Head of caudate nucleus (tissue), 42 donors: Measurements from ENCODE around the gene KCNK3.
A peak's percentile ranks its signal among the peaks of the same experiment; 100 is the strongest.

ENCODE experiments used
- DNase-seq, 42 donors: peaks; one replicate each; pipeline versions ENCODE4 v3.0.0 to v3.0.0-alpha.2; 2020 to 2021; ENCODE audit warnings: mixed read lengths in 7 of 42
- intact Hi-C: fragments of 100-400 bp; cut with DNase I; formaldehyde crosslinking; loops from one replicate; pipeline ENCODE4 v1.15.0; 2022

Gene KCNK3

GRCh38 chr2:26764906-26765305 is 72.4 kb downstream of the KCNK3 start:
- no peak for DNase-seq
- intact Hi-C loops, result no loop called here

- intact Hi-C loops, result no loop called here
- DNase-seq, result no peak
Measured at GRCh38 chr2:26765475-26766200, 73.1 kb downstream of the KCNK3 start.

GRCh38 chr2:26767129-26767528 is 74.6 kb downstream of the KCNK3 start:
- DNase-seq, result no peak
- intact Hi-C loops, result no loop called here

- intact Hi-C loops, result no loop called here
- no peak for DNase-seq
Measured at GRCh38 chr2:26767894-26768487, 75.5 kb downstream of the KCNK3 start.

GRCh38 chr2:26768759-26769088 is 76.2 kb downstream of the KCNK3 start:
- DNase-seq, result no peak
- intact Hi-C loops, result no loop called here

GRCh38 chr2:26769089-26769761 is 76.7 kb downstream of the KCNK3 start:
- DNase-seq, result peak; percentile 21 to 83 (median 62)
- intact Hi-C loops, result no loop called here

DNA sequence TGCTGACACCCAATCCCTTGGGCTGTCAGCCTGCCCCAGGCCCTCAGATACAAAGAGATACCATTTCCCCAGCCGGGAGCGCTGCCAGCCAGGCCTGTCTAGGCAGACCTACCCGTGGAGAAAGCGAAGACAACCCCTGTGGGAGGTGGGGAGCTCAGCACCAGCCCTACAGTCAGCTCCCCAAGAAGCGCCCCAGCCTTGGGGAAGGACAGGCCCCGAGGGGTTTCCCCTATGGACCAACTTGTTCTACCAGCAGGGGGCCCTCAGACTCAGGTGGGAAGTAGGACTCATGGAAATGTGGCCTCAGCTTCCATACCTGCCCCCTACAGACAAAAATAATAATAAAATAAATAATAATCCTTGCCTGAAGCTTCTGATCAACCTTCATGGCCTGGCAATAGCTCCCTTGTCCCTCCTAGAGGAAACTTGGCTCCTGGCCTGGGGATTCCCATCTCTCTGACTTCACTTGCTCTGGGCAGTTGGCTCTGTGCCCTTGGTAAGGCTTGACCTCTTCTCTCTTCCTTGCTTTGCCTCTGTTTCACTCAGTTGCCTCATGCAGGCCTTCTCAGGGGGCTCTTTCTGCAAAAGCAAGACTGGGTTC is 78.6 kb downstream of the KCNK3 start:
- intact Hi-C loops, result no loop called here
- peak in 41 of 42 donors; percentile 17 to 90 (median 71) for DNase-seq

GRCh38 chr2:26772064-26773001 is 79.8 kb downstream of the KCNK3 start:
- DNase-seq, result peak; percentile 49 to 91 (median 78)
- intact Hi-C loops, result no loop called here

- DNase-seq, result no peak
- intact Hi-C loops, result no loop called here
Measured at GRCh38 chr2:26776195-26776800, 83.8 kb downstream of the KCNK3 start.

DNA sequence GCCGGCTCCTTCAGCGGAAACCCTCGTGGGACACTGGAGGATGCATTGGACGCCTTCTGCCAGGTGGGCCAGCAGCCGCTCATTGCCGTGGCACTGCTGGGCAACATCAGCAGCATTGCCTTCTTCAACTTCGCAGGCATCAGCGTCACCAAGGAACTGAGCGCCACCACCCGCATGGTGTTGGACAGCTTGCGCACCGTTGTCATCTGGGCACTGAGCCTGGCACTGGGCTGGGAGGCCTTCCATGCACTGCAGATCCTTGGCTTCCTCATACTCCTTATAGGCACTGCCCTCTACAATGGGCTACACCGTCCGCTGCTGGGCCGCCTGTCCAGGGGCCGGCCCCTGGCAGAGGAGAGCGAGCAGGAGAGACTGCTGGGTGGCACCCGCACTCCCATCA is 85.6 kb downstream of the KCNK3 start:
- no peak for DNase-seq
- intact Hi-C loops, result no loop called here

DNA sequence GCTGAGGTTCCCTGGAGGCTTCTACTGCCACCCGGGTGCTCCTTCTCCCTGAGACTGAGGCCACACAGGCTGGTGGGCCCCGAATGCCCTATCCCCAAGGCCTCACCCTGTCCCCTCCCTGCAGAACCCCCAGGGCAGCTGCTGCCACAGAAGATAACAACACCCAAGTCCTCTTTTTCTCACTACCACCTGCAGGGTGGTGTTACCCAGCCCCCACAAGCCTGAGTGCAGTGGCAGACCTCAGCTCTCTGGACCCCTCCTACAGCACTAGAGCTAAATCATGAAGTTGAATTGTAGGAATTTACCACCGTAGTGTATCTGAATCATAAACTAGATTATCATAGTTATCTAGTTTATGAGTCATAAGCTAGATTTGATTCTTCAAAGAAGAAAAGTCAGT is 86.0 kb downstream of the KCNK3 start:
- DNase-seq, result no peak
- intact Hi-C loops, result no loop called here

DNA sequence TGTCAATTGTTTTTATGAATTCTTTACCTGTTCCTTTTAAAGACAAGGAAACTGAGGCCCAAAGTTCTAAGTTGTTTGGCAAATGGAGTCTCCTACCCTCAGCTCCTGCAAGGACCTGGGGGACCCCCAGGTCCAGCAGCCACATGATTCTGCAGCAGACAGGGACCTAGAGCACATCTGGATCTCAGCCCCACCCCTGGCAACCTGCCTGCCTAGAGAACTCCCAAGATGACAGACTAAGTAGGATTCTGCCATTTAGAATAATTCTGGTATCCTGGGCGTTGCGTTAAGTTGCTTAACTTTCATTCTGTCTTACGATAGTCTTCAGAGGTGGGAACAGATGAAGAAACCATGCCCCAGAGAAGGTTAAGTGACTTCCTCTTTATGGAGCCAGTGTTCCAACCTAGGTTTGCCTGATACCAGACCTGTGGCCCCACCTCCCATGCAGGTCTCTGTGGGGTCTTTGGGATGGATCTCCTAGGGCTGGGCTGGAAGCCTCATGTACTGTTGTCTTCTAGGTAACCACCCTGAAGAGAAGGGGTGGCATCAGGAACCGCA is 87.8 kb downstream of the KCNK3 start:
- intact Hi-C loops, result no loop called here
- DNase-seq, result peak in 1 of 42 donors; percentile 15
